ENCODE data around the gene MILR1.
"Not testable (repeated sequence)": the region's sequence is repeated elsewhere in the genome, so short reads cannot be mapped to it uniquely, and the experiment has no call there.

MILR1 gene

GRCh38 chr17:64472564-64472963 lies 23.6 kb downstream of the MILR1 start:
- no peak overlapping the region for H3K27ac Mint-ChIP-seq
- no peaks in the 10 kb centered on the region for H3K9me3 Mint-ChIP-seq
- no peaks in the 10 kb centered on the region for H3K36me3 Mint-ChIP-seq (ENCODE audit: low read depth)
- H3K4me1 Mint-ChIP-seq (ENCODE audit: low read depth): no peaks in the 10 kb centered on the region
- H3K27me3 Mint-ChIP-seq (ENCODE audit: low read depth): no peaks in the 10 kb centered on the region
- no peak overlapping the region for H3K4me3 Mint-ChIP-seq

GRCh38 chr17:64477849-64478248 lies 28.9 kb downstream of the MILR1 start:
- Mint-ChIP-seq H3K4me1 (ENCODE audit: low read depth) (no peaks in the 10 kb centered on the region), H3K36me3 (ENCODE audit: low read depth) (peaks cover 7% of the 10 kb centered on the region), H3K4me3 (no peak overlapping the region), H3K9me3 (no peaks in the 10 kb centered on the region), H3K27ac (no peak overlapping the region), H3K27me3 (ENCODE audit: low read depth) (no peaks in the 10 kb centered on the region)

DNA sequence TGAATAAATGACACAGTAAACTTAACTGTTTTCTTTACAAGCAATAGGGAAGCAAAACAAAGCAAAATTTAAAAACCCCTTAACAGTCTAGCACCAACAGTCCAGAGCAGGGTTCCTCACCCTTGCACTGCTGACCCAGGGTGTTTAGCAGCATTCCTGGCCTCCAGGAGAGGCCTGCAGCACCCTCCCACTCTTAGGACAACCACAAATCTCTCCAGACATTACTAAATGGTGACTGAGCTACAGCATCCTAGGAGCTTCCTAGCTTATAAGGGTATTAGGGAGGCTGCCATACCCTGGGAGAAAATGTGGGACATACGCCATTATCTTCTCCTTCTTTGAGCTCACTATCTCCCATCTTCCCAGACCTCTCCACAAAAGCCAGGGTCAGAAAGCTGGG lies 32.0 kb downstream of the MILR1 start:
- Mint-ChIP-seq H3K4me3 (no peak overlapping the region), H3K27ac (no peak overlapping the region), H3K27me3 (ENCODE audit: low read depth) (no peaks in the 10 kb centered on the region), H3K4me1 (ENCODE audit: low read depth) (peaks cover 12% of the 10 kb centered on the region), H3K9me3 (no peaks in the 10 kb centered on the region), H3K36me3 (ENCODE audit: low read depth) (peaks cover 29% of the 10 kb centered on the region)

GRCh38 chr17:64484380-64484779 lies 35.5 kb downstream of the MILR1 start:
- H3K9me3 Mint-ChIP-seq: no peaks in the 10 kb centered on the region
- H3K27ac Mint-ChIP-seq: no peak overlapping the region
- H3K4me3 Mint-ChIP-seq: no peak overlapping the region
- no peaks in the 10 kb centered on the region for H3K27me3 Mint-ChIP-seq (ENCODE audit: low read depth)
- H3K36me3 Mint-ChIP-seq (ENCODE audit: low read depth): peaks cover 36% of the 10 kb centered on the region
- H3K4me1 Mint-ChIP-seq (ENCODE audit: low read depth): peaks cover 12% of the 10 kb centered on the region

GRCh38 chr17:64488301-64488700 lies 39.4 kb downstream of the MILR1 start:
- Mint-ChIP-seq H3K4me3 (no peak overlapping the region), H3K27ac (no peak overlapping the region), H3K36me3 (ENCODE audit: low read depth) (peaks cover 47% of the 10 kb centered on the region), H3K4me1 (ENCODE audit: low read depth) (peaks cover 21% of the 10 kb centered on the region), H3K9me3 (no peaks in the 10 kb centered on the region), H3K27me3 (ENCODE audit: low read depth) (no peaks in the 10 kb centered on the region)

DNA sequence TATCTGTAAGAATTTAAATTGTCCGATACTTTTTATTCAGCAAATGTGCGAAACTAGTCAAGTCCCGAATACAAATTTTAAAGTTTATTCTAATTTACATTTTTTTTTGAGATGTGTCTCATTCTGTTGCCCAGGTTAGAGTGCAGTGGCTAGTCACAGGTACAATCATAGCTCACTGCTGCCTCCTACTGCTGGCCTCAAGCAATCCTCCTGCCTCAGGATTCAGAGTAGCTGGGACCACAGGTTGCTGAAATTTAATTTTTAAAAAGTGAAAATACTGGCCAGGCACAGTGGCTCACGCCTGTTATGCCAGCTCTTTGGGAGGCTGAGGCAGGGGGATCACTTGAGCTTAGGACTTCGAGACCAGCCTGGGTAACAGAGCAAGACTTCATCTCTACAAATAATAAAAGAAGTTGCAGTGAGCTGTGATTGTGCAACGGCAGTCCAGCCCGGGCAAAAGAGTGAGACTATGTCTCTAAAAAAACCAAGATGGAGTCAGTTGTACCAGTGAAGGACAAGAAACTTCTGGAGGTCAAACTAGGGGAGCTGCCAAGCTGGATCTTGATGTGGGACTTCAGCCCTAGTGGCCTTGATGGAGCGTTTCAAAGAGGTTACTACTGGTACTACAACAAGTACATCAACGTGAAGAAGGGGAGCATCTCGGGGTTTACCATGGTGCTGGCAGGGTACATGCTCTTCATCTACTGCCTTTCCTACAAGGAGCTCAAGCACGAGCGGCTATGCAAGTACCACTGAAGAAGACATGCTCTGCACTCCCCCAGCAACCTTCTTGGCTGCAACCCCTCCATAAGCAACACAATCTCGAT lies 42.3 kb downstream of the MILR1 start:
- Mint-ChIP-seq H3K27ac (peak overlapping the region; percentile 20), H3K4me1 (ENCODE audit: low read depth) (peaks cover 26% of the 10 kb centered on the region), H3K9me3 (no peaks in the 10 kb centered on the region), H3K4me3 (no peak overlapping the region), H3K27me3 (ENCODE audit: low read depth) (no peaks in the 10 kb centered on the region), H3K36me3 (ENCODE audit: low read depth) (peaks cover 34% of the 10 kb centered on the region)

DNA sequence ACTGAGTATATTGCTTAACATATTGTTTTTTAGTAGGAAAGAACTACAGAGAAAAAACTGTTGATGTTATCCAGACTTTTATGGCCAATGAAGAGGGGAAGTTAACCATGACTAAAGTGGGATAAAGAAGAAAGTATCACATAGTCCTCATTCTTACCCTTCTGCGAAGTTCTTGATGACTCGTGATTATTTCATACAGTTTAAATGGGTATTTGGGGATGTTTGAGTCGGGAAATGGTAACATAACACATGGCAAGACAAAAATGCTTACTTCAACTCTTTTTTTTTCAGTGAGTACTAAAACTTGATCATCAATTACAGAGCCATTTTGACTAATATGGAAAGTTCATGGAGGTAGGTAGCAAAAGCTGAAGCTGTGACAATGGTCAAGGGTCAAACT lies 43.1 kb downstream of the MILR1 start:
- Mint-ChIP-seq H3K4me1 (ENCODE audit: low read depth) (peaks cover 33% of the 10 kb centered on the region), H3K4me3 (no peak overlapping the region), H3K36me3 (ENCODE audit: low read depth) (peaks cover 41% of the 10 kb centered on the region)

GRCh38 chr17:64492481-64493109 lies 43.7 kb downstream of the MILR1 start:
- no peak overlapping the region for H3K27ac Mint-ChIP-seq
- peaks cover 38% of the 10 kb centered on the region for H3K4me1 Mint-ChIP-seq (ENCODE audit: low read depth)
- no peak overlapping the region for H3K4me3 Mint-ChIP-seq
- H3K9me3 Mint-ChIP-seq: no peaks in the 10 kb centered on the region
- peaks cover 41% of the 10 kb centered on the region for H3K36me3 Mint-ChIP-seq (ENCODE audit: low read depth)
- H3K27me3 Mint-ChIP-seq (ENCODE audit: low read depth): no peaks in the 10 kb centered on the region

More for the DNA sequence above, 43.1 kb downstream of the MILR1 start:
- Mint-ChIP-seq H3K9me3 (no peaks in the 10 kb centered on the region), H3K27ac (no peak overlapping the region), H3K27me3 (ENCODE audit: low read depth) (no peaks in the 10 kb centered on the region)

GRCh38 chr17:64494121-64494520 lies 45.2 kb downstream of the MILR1 start:
- Mint-ChIP-seq H3K9me3 (no peaks in the 10 kb centered on the region), H3K36me3 (ENCODE audit: low read depth) (peaks cover 45% of the 10 kb centered on the region), H3K4me3 (peak overlapping the region; percentile 64), H3K4me1 (ENCODE audit: low read depth) (peaks cover 50% of the 10 kb centered on the region), H3K27me3 (ENCODE audit: low read depth) (no peaks in the 10 kb centered on the region), H3K27ac (no peak overlapping the region)

DNA sequence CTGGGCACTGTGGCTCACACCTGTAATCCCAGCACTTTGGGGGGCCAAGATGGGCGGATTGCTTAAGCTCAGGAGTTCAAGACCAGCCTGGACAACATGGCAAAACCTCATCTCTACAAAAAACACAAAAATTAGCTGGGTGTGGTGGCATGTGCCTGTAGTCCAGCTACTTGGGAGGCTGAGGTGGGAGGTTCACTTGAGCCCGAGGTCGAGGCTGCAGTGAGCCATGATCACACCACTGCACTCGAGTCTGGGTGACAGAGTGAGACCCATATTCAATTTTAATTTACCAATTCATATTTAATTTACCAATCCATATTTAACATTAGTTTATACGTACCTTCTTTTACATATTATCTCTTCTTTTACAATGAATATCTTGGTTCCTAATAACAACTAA lies 46.4 kb downstream of the MILR1 start:
- H3K9me3 Mint-ChIP-seq; H3K27ac Mint-ChIP-seq; H3K27me3 Mint-ChIP-seq (ENCODE audit: low read depth): not testable (repeated sequence)
- peaks cover 52% of the 10 kb centered on the region for H3K36me3 Mint-ChIP-seq (ENCODE audit: low read depth)
- H3K4me1 Mint-ChIP-seq (ENCODE audit: low read depth): peaks cover 58% of the 10 kb centered on the region
- H3K4me3 Mint-ChIP-seq: peak overlapping the region; percentile 100

DNA sequence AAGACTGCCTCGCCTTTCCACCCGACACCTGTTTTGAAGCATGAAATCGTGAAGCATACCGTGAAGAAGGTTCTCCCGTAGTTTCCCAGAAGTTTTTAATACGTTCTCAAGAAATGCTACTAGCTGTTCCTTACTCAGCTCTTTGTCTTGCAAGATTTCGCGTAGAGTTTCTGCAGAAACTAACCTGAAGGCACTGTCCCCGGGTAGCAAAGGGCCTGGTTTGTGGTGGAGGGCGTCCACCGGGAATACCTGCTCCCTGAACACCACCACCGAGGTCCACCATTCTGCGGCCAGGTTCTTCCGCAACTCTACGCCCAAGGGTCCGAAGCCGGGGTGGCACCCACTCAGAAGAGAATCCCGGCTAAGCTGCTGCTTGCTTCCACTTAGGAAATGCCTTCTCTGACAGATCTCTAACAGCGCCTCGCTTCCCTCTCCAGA lies 47.5 kb downstream of the MILR1 start:
- Mint-ChIP-seq H3K4me1 (ENCODE audit: low read depth) (peaks cover 66% of the 10 kb centered on the region), H3K9me3 (no peaks in the 10 kb centered on the region), H3K36me3 (ENCODE audit: low read depth) (peaks cover 54% of the 10 kb centered on the region), H3K27me3 (ENCODE audit: low read depth) (no peaks in the 10 kb centered on the region), H3K27ac (peak overlapping the region; percentile 99), H3K4me3 (peak overlapping the region; percentile 100)

- Mint-ChIP-seq H3K4me1 (ENCODE audit: low read depth) (peaks cover 69% of the 10 kb centered on the region), H3K4me3 (peak within 1 kb of the TSS; percentile 100), H3K27ac (peak within 1 kb of the TSS; percentile 99), H3K36me3 (ENCODE audit: low read depth) (peaks cover 58% of the 10 kb centered on the region), H3K27me3 (ENCODE audit: low read depth) (no peaks in the 10 kb centered on the region), H3K9me3 (no peaks in the 10 kb centered on the region)
Measured at GRCh38 chr17:64496786-64497564, 48.1 kb downstream of the MILR1 start, which contains the start of gene POLG2. Gene POLG2, minus strand, starts transcription at chr17:64497054. Its CDS starts 86 bp downstream, at chr17:64496968.

- Mint-ChIP-seq H3K9me3 (no peaks in the 10 kb centered on the region), H3K4me3 (peak overlapping the region; percentile 100), H3K36me3 (ENCODE audit: low read depth) (peaks cover 63% of the 10 kb centered on the region), H3K27ac (peak overlapping the region; percentile 99), H3K27me3 (ENCODE audit: low read depth) (no peaks in the 10 kb centered on the region), H3K4me1 (ENCODE audit: low read depth) (peaks cover 72% of the 10 kb centered on the region)
Measured at GRCh38 chr17:64497565-64498035, 48.7 kb downstream of the MILR1 start.

All from T-helper 1 cell treated with Interleukin-12 subunit alpha and Interleukin-12 subunit beta and Interleukin-4 antibody, amounts not matched to agents 30 μg/mL and 1 μg/mL, for 36 hours (primary cell).